Sigmoid colon (tissue), 7 donors: ENCODE data around the gene LRP6. TPM values are rescaled to one million over a fixed set of nuclear protein-coding genes. Genes with fewer than 3 reads are reported as not detected.

ENCODE experiments used
- DNase-seq: peaks from one replicate; pipeline ENCODE4 v3.0.0-alpha.2; 2019
- H3K27ac ChIP-seq, 4 donors: fragments of 200-600 bp; sonication (generic); one replicate each; pipeline ENCODE4 v1.5.1; 2016 to 2019; ENCODE audit warnings: mild to moderate bottlenecking in 1 of 4
- H3K27me3 ChIP-seq, 3 donors: fragments of 200-600 bp; sonication (generic); one replicate each; pipeline ENCODE4 v1.5.1; 2019; ENCODE audit warnings: mild to moderate bottlenecking in 1 of 3
- H3K36me3 ChIP-seq, 4 donors: fragments of 200-600 bp; sonication (generic); one replicate each; pipeline ENCODE4 v1.5.1; 2016 to 2019
- H3K4me1 ChIP-seq, 4 donors: fragments of 200-600 bp; sonication (generic); one replicate each; pipeline ENCODE4 v1.5.1; 2017 to 2019
- H3K4me3 ChIP-seq, 4 donors: fragments of 200-600 bp; sonication (generic); one replicate each; pipeline ENCODE4 v1.5.1; 2017 to 2019; ENCODE audit warnings: mild to moderate bottlenecking in 2 of 4, moderate library complexity in 1 of 4
- H3K9me3 ChIP-seq, 4 donors: fragments of 200-600 bp in 3 of 4; sonication (generic) in 3 of 4; one replicate each; pipeline versions ENCODE4 v1.5.1 to v1.6.1; 2013 to 2019
- EP300 ChIP-seq, 4 donors: sonication (generic); formaldehyde crosslinking; IDR thresholded peaks; one replicate each; pipeline ENCODE4 v1.6.1; 2017; ENCODE audit warnings: antibody characterized with exemption in 4 of 4
- POLR2A ChIP-seq, 2 donors: fragments of 450-650 bp; IDR thresholded peaks; one replicate each; pipeline ENCODE4 v1.6.1; 2016; ENCODE audit warnings: antibody characterized with exemption in 2 of 2, mild to moderate bottlenecking in 2 of 2, moderate library complexity in 2 of 2
- POLR2AphosphoS5 ChIP-seq, 4 donors: sonication (generic); formaldehyde crosslinking; IDR thresholded peaks; one replicate each; pipeline ENCODE4 v1.6.1; 2017; ENCODE audit warnings: antibody characterized with exemption in 4 of 4
- WGBS, 2 donors: extraction: QIAGEN DNeasy Blood & Tissue Kit; methylation state at CpG; one replicate each; pipeline ENCODE4 v1.1.7; 2013; 5-methylcytosine and 5-hydroxymethylcytosine counted together
- intact Hi-C: fragments of 100-400 bp; cut with DNase I; formaldehyde crosslinking; loops from one replicate; pipeline ENCODE4 v1.15.1; 2023
- polyA plus RNA-seq, 3 donors: library from polyadenylated mRNA; stranded (reverse); fragments of 200-250 nt; gene quantifications; one replicate each; pipeline ENCODE4 v1.2.3, GENCODE V29; 2013
- total RNA-seq, 4 donors: library from RNA; depleted of rRNA; stranded (reverse); fragments of >200 nt; gene quantifications; one replicate each; pipeline ENCODE4 v1.1.0, GENCODE V29; 2016
- TF ChIP-seq, protein P1 (sequence below), 4 experiments: fragments of 450-650 bp in 3 of 4; fragments of 200-600 bp in 1 of 4; IDR thresholded peaks; one replicate each; pipeline ENCODE4 v1.5.1; 2016 to 2019; ENCODE audit warnings: antibody characterized with exemption in 4 of 4, mild to moderate bottlenecking in 3 of 4, moderate library complexity in 2 of 4
- donor health status: healthy with polysubstance abuse.
- donor health status: Bipolar disorder and iron deficiency.
- donor health status: healthy.

The LRP6 gene
- total and polyA plus RNA-seq, 7 donors = 1.8 to 55.1 (median 36.0) TPM

DNA sequence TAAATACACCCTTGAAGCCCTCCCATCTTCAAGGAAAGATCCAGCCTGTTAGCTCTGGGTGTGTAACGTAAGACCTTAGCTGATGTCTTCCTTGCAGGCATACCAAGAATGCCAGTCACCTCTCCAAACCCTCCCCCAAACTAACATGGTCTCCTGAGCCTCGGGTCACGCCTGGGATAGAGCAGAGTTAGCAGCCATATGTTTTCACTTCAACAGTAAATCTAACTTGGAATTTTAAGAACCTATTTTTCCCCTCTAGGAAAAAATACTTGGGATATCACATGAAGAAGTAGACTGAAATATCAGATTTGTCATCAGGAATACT lies 168.2 kb downstream of the LRP6 start:
- Histone ChIP-seq H3K4me1 (no peaks in the 10 kb centered on the region), H3K4me3 (no peak overlapping the region), H3K27me3 (no peaks in the 10 kb centered on the region), H3K27ac (no peak overlapping the region), H3K36me3 (peaks cover 0 to 8% (median 0%) of the 10 kb centered on the region in 4 donors), H3K9me3 (no peaks in the 10 kb centered on the region)
- no peak for DNase-seq
- WGBS, 2 donors = 88 to 94% methylated on average over 3 of the region's 3 CpGs
- TF ChIP-seq POLR2AphosphoS5 (IDR thresholded peaks at IDR 0.05) = no peak
- TF ChIP-seq, protein P1, sequence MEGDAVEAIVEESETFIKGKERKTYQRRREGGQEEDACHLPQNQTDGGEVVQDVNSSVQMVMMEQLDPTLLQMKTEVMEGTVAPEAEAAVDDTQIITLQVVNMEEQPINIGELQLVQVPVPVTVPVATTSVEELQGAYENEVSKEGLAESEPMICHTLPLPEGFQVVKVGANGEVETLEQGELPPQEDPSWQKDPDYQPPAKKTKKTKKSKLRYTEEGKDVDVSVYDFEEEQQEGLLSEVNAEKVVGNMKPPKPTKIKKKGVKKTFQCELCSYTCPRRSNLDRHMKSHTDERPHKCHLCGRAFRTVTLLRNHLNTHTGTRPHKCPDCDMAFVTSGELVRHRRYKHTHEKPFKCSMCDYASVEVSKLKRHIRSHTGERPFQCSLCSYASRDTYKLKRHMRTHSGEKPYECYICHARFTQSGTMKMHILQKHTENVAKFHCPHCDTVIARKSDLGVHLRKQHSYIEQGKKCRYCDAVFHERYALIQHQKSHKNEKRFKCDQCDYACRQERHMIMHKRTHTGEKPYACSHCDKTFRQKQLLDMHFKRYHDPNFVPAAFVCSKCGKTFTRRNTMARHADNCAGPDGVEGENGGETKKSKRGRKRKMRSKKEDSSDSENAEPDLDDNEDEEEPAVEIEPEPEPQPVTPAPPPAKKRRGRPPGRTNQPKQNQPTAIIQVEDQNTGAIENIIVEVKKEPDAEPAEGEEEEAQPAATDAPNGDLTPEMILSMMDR (IDR thresholded peaks at IDR 0.05) = no peak
- intact Hi-C loops = no loop called here

DNA sequence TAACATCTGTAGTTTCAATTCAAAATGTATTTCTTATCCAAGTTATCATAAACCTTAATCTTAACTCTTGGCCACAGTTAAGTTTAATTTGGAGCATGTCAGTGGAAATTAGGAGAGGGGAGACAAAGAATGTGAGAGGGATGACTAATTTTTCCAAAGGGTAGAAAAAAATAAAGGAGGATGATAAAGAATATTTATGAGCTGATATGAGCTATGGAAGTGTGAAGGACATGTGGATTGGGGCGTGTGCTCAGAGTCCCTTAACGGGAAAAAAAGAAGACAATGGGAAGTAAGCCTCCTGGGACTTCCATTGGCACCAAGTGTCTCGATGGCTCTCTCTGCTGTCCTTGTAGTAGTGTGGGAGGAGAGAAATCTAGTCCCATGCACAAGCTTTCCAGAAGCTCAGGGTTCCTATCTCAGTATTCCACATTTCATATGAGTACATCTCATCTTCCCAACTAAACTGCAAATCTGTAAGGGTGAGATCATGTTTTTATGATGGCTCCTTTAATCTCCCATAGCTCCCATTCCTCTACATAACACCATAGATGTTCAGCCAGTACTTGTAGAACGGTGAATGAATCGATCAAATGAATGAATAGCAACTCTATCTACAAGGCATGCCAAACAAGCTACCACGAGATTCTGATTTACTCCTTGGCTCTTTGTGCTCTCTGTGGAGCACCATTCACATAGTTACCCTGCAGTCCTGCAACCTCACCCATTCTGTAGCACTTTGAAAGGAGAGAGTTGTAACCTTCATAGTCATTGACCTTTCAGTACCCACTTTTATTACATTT lies 168.8 kb downstream of the LRP6 start:
- Histone ChIP-seq H3K4me3 (no peak overlapping the region), H3K27ac (no peak overlapping the region), H3K4me1 (no peaks in the 10 kb centered on the region), H3K27me3 (no peaks in the 10 kb centered on the region), H3K9me3 (no peaks in the 10 kb centered on the region), H3K36me3 (peaks cover 0 to 6% (median 0%) of the 10 kb centered on the region in 4 donors)
- intact Hi-C loops = no loop called here
- 86 to 92% methylated on average over 6 of the region's 6 CpGs for WGBS, 2 donors
- DNase-seq = no peak
- TF ChIP-seq, protein P1 (IDR thresholded peaks at IDR 0.05) = no peak
- TF ChIP-seq EP300 (IDR thresholded peaks at IDR 0.05) (no peak), POLR2AphosphoS5 (IDR thresholded peaks at IDR 0.05) (no peak), POLR2A (IDR thresholded peaks at IDR 0.05) (no peak)

GRCh38 chr12:12095021-12095420 lies 171.8 kb downstream of the LRP6 start:
- DNase-seq = no peak
- Histone ChIP-seq H3K4me3 (no peak overlapping the region), H3K4me1 (peaks cover 0 to 8% (median 0%) of the 10 kb centered on the region in 4 donors), H3K9me3 (no peaks in the 10 kb centered on the region), H3K36me3 (peaks cover 0 to 6% (median 0%) of the 10 kb centered on the region in 4 donors), H3K27ac (no peak overlapping the region), H3K27me3 (no peaks in the 10 kb centered on the region)
- 54 to 63% methylated on average over 3 of the region's 3 CpGs for WGBS, 2 donors
- intact Hi-C loops = no loop called here
- TF ChIP-seq EP300 (IDR thresholded peaks at IDR 0.05) (no peak), POLR2A (IDR thresholded peaks at IDR 0.05) (no peak), POLR2AphosphoS5 (IDR thresholded peaks at IDR 0.05) (no peak)
- TF ChIP-seq, protein P1 (IDR thresholded peaks at IDR 0.05) = no peak

- intact Hi-C loops = no loop called here
- TF ChIP-seq EP300 (IDR thresholded peaks at IDR 0.05) = no peak
- TF ChIP-seq POLR2AphosphoS5 (IDR thresholded peaks at IDR 0.05) = no peak
- TF ChIP-seq, protein P1 (IDR thresholded peaks at IDR 0.05) = no peak
- no peak for TF ChIP-seq POLR2A (IDR thresholded peaks at IDR 0.05)
- H3K4me3 ChIP-seq = no peak overlapping the region
- no peak for DNase-seq
- 92 to 93% methylated on average over 4 of the region's 4 CpGs for WGBS, 2 donors
- H3K9me3 ChIP-seq = no peaks in the 10 kb centered on the region
- peaks cover 0 to 8% (median 0%) of the 10 kb centered on the region in 4 donors for H3K4me1 ChIP-seq
- H3K27me3 ChIP-seq = no peaks in the 10 kb centered on the region
- no peak overlapping the region for H3K27ac ChIP-seq
- H3K36me3 ChIP-seq = peaks cover 0 to 6% (median 0%) of the 10 kb centered on the region in 4 donors
Observed at GRCh38 chr12:12094481-12094880, 172.4 kb downstream of the LRP6 start.
